HuH-7 (cell line): Measurements from ENCODE around the gene FCRLB.
A peak's percentile ranks its signal among the peaks of the same experiment; 100 is the strongest.

Experiments used
- DNase-seq: peaks from one replicate; pipeline ENCODE4 v3.0.0; 2011; ENCODE audit warnings: low spot score

The FCRLB gene

DNA sequence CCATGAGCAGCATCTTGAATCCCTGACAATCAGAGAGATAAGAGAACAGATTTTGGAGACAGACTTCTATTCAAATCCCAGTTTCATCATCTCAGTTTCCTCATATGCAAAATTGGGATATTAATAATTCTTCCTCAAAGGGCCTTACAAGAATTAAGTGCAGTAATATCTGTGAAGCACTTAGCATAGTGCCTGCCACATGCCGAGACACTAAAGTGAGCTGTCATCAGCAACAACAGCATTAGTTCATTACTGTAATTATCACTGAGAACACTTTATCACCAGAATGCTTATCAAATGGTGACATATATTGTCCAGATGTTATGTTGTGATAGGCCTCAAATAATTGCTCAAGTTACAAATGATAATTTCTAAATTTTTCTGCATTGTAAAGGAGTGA lies 922 bp upstream of the FCRLB start:
- no peak for DNase-seq

DNA sequence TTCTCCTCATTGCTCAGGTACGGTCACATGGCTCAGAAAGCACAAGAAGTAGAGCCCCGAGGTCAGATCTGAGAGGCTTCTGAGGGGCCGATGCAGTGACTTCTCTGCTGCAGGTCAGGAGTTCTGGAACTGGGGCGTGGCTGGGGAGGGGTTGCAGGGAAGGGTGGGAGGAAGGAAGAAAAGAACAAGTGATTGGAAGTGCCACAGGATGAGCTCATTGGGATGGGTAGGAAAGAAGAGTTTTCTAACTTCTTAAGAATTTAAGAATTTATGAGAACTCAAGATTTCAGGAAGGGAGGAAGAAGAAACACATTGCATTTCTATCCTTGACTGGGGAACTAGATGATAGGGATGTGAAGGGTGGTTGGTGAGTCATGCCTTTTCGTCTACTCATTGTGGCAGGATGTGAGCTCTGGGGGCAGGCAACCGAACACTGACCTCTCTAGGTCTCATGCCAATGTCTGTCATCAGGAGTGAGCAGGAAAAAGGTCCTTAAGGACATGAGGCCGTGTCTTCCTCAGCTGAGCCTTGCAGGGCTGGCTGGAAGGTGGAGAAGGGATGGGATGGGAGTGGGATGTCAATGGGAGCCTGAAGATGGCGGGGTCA lies 497 bp downstream of the FCRLB start:
- no peak for DNase-seq

DNA sequence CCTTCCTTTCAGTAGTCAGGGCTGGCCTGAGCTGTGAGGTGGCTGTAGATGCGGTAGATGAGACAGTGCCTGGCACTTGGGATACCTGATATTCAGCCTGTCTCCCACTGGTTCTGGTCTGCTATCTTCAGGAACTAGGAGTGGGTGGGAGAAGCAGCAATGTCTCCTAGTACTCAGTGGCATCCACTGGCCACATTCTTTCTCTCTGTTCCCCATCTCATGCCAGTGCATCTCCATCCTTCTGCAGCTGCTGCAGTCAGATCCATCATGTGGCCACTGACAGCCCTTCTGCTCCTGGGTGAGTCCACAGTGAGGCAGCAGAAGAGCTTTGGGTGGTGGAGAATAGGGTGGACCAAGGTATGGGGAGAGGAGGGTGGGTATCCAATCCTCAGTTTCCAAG lies 1.1 kb downstream of the FCRLB start:
- DNase-seq: no peak

DNA sequence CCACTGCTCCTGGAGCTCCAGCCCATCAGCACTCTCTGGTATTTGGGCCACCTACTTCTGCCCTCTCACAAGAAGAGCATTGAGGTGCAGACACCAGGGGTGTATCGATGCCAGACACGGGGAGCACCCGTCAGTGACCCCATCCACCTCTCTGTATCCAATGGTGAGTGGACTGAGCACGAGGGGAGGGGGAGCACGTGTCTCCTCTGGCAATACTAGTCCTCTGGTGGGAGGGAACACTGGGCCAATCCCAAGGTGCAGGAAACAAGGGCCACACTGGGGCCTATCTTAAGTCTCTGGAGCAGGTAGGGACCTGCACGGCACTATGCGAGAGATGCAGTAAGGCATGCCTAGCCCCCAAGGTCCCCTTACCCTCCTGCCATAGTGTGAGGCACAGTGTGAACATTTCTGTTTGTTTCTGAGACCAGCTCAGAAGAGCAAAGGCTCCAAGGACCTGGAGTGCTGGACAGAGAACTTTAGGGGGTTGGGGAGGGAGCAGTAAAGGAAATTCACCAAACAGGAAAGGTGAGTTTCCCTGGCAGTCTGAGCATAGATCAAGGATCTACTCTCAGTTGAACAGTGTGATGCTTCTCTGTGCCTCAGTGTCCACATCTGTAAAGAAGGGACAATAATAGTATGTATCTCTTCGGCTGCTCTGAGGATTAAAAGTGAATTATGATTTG lies 2.3 kb downstream of the FCRLB start:
- DNase-seq: no peak

DNA sequence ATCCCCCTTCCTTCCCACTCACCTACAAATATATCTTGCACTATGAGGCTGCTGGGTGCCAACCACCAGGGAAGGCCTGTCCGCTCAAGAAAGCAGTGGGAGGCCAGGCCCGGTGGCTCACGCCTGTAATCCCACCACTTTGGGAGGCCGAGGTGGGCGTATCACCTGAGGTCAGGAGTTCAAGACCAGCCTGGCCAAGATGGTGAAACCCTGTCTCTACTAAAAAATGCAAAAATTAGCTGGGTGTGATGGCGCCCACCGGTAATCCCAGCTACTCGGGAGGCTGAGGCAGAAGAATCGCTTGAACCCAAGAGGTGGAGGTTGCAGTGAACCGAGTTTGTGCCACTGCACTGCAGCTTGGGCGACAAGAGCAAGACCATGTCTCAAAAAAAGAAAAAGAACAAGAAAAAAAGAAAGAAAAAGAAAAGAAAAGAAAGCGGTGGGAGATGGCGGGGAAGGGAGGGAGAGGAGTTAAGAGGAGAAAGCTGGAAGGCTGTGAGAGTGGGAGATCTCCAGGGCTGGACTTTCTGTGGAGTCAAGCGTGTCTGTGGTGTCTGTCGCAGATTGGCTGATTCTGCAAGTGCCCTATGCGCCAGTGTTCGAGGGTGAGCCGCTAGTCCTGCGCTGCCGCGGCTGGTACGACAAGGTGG lies 4.0 kb downstream of the FCRLB start:
- DNase-seq: peak; percentile 26

DNA sequence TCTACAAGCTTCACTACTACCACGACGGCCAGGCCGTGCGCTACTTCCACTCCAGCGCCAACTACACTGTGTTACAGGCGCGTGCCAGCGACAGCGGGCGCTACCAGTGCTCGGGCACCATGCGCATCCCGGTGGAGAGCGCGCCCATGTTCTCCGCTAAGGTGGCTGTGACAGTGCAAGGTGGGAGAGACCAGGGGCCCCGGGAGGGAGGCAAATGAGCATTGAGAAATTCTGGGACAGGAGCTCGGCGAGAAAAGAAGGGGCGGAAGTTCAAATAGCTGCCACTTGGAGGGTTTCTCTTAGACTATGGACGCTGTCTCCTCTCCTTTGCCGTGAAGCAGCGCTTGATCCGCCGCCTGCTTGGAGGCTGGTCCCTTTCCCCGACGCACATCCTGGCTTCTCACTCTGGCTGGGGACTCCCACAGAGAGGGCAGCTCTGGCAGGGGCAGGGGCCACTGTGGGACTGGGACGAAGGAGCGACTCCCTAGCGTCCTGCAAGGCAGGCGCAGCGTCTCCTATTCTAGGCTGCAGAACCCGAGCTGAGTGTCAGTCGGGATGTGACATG lies 4.6 kb downstream of the FCRLB start:
- peak; percentile 29 for DNase-seq

DNA sequence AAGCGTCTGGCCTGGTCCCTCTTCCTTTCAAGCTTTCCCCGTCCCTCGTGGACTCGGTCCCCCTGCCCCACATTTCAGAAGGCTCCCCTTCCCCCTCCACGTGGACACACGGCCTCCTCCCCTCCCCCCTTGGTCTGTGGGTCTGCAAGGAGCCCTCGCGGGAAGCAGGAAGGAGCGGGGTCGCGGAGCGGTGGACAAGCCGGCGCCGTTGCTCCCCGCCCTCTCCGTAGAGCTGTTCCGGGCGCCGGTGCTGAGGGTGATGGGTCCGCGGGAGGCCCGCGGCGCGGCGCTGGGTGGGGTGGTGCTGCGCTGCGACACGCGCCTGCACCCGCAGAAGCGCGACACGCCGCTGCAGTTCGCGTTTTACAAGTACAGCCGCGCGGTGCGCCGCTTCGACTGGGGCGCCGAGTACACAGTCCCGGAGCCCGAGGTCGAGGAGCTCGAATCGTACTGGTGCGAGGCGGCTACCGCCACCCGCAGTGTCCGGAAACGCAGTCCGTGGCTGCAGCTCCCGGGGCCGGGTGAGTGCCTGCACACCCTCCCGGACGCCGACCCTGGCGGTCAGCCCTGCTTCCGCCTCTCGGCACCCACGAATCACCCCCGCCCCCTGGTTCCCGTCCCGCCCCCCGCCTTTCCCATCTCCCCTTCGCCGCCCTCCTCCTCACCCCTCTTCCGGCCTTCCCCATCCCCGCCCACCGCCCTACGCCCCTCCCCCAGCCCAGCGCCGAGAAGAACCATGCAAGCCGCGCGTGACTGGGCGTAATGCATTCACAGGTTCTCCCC lies 5.3 kb downstream of the FCRLB start:
- DNase-seq: peak; percentile 84

DNA sequence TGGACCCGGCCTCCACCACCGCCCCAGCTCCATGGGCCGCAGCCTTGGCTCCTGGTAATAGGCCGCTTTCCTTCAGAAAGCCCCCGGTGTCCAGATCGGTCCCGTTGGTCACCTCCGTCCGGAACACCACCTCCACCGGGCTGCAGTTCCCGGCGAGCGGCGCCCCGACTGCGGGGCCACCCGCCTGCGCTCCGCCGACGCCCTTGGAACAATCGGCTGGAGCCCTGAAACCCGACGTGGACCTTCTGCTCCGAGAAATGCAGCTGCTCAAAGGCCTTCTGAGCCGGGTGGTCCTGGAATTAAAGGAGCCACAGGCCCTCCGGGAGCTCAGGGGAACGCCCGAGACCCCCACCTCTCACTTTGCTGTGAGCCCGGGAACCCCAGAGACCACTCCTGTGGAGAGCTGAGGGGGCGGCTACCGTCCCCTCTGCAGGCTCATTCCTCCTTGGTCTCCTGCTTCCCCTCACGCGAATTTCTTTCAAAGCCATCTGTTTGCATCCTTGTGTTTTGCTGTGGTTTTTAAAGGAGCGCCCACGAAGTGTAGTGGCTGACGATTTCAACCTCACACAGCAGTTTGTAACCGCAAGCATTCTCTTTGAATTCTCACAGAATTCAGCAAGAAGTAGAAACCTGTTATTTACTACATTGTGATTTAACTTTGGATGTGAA lies 6.0 kb downstream of the FCRLB start:
- no peak for DNase-seq

DNA sequence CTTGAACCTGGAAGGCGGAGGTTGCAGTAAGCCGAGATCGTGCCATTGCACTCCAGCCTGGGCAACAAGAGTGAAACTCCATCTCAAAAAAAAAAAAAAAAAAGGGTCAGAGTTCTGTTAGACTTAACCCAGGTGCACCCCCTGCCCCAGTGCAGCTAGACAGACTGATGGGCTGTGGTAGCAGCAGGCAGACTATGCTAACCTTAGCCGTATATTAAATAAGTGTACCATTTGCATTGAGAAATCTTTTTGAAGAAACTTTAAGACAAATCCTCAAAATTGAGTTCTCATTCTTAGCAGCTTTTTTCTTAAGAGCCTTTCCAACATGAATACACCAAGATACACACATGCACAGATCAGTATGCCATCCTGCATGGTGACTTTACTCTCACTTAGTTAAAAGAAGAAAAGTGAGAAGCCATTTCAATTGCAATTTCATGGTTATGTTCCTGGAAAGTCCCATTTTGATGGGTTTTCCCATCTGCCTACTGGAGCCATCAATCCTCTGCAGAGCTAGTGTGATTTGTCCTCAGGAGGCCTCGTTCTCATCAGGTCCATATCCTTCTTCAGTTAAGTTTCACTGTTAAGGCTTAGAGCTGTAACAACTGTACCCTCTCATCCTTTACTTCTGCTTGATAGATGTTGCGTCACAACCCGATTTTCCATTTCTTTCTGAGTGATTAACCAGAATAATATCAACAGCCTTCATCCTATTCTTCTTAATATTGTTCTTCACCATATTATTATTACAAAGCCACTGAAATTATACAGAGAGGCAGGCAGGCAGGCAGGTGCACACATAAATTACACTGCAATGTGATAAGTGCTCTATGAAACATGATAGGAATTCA lies 7.3 kb downstream of the FCRLB start:
- no peak for DNase-seq

DNA sequence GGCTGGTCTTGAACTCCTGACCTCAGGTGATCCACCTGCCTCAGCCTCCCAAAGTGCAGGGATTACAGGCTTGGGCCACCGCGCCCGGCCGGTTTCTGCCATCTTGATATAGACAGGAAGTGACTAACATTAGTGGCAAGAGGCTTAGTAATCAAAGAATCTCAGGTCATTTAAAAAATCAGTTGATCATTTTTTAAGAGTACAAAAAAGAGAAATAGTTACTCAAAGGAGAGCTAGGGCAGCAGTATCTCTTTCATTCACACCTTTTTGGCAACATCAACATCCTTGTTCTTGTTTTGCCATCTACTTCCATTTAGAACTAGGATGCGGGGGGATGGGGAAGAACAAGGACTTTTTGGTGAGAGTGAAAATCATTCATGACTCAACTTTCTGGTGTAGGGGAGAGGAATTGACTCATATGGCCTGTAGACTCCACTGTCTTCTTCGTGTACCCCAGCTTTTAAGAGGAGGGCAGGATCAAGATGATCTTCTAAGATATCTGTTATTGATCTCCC lies 8.8 kb downstream of the FCRLB start:
- DNase-seq: no peak

DNA sequence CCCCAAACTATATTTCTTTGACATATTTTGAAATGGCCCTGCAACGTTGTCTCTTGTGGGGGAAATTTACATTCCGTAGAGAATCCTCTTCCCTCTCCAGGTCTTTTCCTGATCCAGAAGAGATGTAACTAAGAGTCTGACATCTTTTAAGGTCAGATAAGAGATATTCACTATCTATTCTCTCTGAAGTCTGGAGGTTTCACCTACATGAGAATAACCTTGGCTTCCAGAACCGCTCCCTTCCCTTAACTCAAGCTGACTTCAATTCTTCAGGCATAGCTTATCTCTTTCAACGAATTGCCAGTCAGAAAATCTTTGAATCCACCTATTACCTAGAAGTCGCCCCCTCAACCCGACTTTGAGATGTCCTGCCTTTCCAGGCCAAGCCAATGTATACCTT lies 9.9 kb downstream of the FCRLB start:
- no peak for DNase-seq

DNA sequence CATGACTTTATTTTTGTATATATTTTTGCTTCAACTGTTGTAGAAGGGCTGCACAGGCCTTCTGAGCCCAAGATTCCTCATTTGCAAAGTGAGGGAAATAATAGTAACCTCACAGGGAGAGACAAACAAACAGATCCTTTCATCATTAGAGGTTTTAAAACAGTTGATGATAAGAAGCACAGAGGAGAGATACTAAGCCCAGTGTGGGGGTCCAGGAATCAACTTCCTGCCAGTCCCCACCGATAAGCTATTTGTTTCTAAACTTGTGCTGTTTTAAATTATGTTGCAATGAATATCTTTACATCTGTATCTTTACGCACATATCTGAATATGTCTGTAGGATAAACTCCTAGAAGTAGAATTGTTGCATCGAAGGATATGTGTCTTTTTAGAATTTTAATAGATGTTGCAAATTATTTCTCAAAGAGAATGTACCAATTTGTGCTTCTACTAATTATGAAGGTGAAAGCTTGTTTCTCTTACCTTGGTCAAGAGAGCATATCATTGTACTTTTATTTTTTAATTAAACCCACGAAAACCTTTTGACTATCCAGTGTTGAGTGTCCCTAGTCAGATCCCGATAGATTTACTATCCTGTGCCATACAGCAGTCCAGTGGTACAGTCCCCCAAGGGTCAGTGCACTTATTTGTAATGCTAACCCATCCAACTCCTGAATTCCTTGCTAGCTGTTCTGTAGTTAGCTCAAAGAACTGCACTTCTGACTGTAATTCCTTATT lies 10.8 kb downstream of the FCRLB start:
- no peak for DNase-seq

DNA sequence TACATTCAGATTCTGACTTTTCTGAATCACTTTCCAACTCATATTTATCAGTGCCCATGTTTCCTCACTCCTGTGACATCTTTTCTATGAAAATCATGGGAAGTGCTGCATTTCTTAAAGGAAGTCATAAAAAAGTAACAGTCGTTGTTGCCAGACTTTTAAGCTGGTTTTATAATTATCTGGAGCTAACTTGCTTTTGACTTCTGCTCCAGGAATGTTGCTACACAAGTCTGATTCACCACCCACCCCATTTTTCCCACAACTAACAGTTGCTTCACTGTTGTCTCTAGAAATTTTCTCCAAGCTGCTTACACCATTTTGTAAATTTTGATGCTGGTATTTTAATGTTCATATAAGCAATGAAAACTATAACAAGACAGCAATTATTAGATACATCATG lies 12.2 kb downstream of the FCRLB start:
- no peak for DNase-seq

DNA sequence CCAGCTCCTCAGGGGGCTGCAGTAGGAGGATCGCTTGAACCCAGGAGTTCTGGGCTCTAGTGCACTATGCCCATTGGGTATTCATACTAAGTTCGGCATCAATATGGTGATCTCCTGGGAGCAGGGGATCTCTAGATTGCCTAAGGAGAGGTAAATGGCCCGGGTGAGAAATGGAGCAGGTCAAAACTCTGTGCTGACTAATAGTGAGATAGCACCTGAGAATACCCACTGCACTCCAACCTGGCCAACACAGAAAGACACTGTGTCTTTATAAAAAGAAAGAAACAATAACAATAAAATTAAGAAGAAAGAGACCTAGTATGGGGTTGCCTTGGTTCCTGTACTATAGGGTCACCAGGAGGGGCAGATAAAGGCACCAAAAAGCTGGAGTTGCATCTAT lies 14.5 kb downstream of the FCRLB start:
- no peak for DNase-seq

DNA sequence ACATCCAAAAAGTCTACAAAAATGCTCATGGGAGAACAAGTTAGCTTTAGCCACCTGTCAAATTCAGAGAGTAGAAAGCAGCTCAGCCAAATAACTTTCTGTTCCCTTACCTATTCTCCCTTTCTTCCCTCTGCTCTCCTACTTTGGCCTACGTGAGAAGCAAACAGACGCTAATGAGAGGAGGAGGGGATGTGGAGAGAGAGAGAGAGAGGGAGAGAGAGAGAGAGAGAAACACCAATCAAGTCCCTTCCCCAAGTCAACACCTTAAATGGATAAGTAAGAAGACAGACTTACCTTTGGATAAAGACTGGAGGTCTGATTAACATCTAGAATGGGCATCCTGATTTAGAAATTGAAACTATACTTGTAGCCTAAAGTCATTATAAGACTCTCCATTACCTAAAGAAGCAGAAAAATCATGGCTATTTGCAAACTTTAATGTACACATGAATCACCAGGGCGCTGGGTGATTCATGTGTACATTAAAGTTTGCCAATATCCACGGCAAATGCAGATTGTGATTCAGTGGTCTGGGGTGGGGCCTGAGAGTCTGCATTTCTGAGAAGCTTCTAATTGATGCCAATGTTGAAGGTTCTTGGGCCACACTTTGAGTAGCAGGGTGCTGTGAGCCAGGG lies 15.1 kb downstream of the FCRLB start:
- no peak for DNase-seq

DNA sequence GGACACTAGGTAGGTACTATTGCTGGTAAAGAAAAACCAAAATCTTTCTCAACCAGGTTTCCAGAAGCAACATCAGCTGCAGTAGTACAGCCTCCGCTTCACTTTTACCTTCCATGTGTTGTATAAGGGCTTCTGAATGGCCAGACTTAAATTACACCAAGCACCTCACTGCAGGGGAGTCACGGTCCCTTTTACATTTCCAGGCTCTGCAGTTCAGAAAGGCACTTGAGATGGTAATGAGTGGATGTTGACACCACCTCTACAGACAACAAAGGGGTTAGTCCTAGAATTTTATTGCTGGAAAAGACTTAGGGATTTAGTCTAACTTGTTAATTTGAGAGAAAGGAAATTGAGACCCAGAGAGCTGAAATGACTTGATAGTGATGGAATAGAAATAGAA lies 16.3 kb downstream of the FCRLB start:
- DNase-seq: no peak

DNA sequence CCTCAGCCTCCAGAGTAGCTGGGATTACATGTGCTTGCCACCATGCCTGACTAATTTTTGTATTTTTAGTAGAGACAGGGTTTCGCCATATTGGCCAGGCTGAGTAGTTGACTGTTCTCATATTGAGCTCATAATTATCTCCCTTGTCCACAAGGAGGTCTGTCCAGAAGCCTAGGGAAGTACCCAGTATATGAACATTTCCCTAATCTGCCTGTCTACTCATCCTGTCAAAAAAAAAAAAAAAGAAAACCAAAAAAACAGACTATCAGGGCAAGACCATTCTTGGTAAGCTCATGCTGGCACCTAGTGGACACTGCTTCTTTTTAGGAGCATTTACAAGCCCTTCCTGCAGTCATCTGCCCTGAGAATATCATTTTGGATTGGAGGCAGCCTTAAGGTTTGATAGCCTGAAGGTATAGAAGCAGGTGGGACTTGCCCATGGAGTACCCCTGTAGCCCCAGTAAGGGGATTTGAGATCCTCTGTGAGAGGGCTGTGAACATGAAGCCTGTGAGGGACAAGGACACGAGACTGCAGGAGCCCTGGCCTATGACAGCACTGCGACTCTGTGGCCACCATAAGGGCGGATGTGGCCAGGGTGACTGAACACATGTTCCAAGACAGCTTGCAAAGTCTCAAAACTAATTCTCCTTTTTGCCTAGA lies 17.4 kb downstream of the FCRLB start:
- DNase-seq: peak; percentile 22

DNA sequence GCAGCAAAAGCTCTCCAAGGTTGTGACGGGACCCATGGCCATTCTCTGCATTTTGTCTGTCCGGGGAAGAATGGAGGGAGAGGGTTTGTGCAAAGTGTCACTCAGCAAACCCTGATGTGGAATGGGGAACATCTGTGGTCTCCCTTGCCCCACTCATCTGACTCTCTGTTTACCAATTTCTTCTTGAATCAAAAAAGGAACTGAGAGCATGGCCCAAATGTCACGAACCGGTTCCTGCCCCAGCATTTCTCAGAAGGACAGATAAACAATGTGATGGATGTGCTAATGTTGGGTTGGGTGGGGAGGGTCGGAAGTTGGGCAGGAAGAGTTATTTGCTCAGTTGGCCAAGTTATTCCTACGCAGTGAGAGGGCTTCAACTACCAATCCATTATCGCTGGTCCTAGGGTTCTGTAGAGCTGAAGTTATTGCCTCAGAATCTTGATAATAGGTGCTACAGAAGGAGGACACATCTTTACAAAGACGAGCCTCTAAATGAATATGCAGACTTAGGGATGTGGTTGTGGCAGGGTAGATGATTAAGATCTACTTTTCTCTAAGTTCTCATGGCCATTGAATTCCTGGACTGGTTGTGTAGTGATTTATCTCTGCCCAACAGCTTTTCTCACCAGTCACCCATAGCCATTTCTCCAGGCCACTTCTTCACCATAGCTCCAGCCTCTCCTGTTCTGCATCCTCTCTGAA lies 18.7 kb downstream of the FCRLB start:
- DNase-seq: no peak
